Heart right ventricle (tissue), 16 donors: ENCODE results near the gene NUP50. TPM values are rescaled to one million over a fixed set of nuclear protein-coding genes. Genes with fewer than 3 reads are reported as not detected.
A peak's percentile ranks its signal among the peaks of the same experiment; 100 is the strongest.

Experiments used
- ATAC-seq, 8 donors: fragments of 200-7000 bp; cut with Tn5 transposase; one replicate each; pipeline ENCODE4 v1.9.1; 2020; ENCODE audit warnings: mild to moderate bottlenecking in 8 of 8, moderate library complexity in 8 of 8, moderate number of reproducible peaks in 1 of 8
- DNase-seq, 2 donors: peaks; one replicate each; pipeline ENCODE4 v3.0.0-alpha.2; 2020
- H3K27ac ChIP-seq, 10 donors: fragments of 200-600 bp; sonication (generic) in 2 of 10; one replicate each; pipeline versions ENCODE4 v1.5.0 to v1.8.0; 2020 to 2022; ENCODE audit warnings: mild to moderate bottlenecking in 3 of 10
- H3K27me3 ChIP-seq, 7 donors: fragments of 200-600 bp; one replicate each; pipeline ENCODE4 v1.8.0; 2021 to 2022; ENCODE audit warnings: mild to moderate bottlenecking in 2 of 7
- H3K36me3 ChIP-seq, 9 donors: fragments of 200-600 bp; sonication (generic) in 1 of 9; one replicate each; pipeline versions ENCODE4 v1.5.0 to v1.8.0; 2020 to 2022; ENCODE audit warnings: mild to moderate bottlenecking in 2 of 9
- H3K4me1 ChIP-seq, 9 donors: fragments of 200-600 bp; sonication (generic) in 1 of 9; one replicate each; pipeline versions ENCODE4 v1.5.0 to v1.8.0; 2020 to 2022; ENCODE audit warnings: mild to moderate bottlenecking in 4 of 9
- H3K4me3 ChIP-seq, 10 donors: fragments of 200-600 bp; sonication (generic) in 2 of 10; one replicate each; pipeline versions ENCODE4 v1.5.0 to v1.8.0; 2020 to 2022; ENCODE audit warnings: mild to moderate bottlenecking in 7 of 10, moderate library complexity in 2 of 10
- H3K9me3 ChIP-seq, 11 donors: fragments of 200-600 bp in 10 of 11; sonication (generic) in 2 of 11; one replicate each; pipeline versions ENCODE4 v1.5.0 to v1.8.0; 2013 to 2022; ENCODE audit warnings: mild to moderate bottlenecking in 2 of 11, control low read depth in 1 of 11, moderate library complexity in 1 of 11
- WGBS, 2 donors: extraction: QIAGEN DNeasy Blood & Tissue Kit; methylation state at CpG; one replicate each; pipeline ENCODE4 v1.1.7; 2013; ENCODE audit warnings: inconsistent platforms in 1 of 2; 5-methylcytosine and 5-hydroxymethylcytosine counted together
- intact Hi-C, 10 donors: fragments of 100-400 bp; cut with DNase I; formaldehyde crosslinking; loops; one replicate each; pipeline versions ENCODE4 v1.11.1 to v1.14.2; 2022
- polyA plus RNA-seq, 2 donors: library from polyadenylated mRNA; stranded (reverse); fragments of 200-250 nt; gene quantifications; one replicate each; pipeline ENCODE4 v1.2.3, GENCODE V29; 2013
- total RNA-seq, 10 donors: library from RNA; stranded (reverse); fragmentation: NEBNext Ultra II Directional in 3 of 10; extraction: Animal tissue kit (Norgen Biotek cat#: 25700) in 3 of 10; gene quantifications; one replicate each; pipeline versions ENCODE4 v1.2.1 to v1.2.4, GENCODE V29; 2021 to 2023
- TF ChIP-seq, protein P1 (sequence below), 9 donors: fragments of 200-600 bp; sonication (generic) in 2 of 9; IDR thresholded peaks; one replicate each; pipeline versions ENCODE4 v1.5.0 to v1.8.0; 2021 to 2022; ENCODE audit warnings: antibody characterized with exemption in 9 of 9, mild to moderate bottlenecking in 5 of 9, moderate library complexity in 1 of 9
- donor health status: Arrhythmogenic right ventricular cardiomyopathy.
- donor health status: ischemic (EF 13 %, LVEDD 7.1; RV severe dilation, severe dysfunction).
- donor health status: healthy with polysubstance abuse.
- donor health status: DM: no; HTN: yes; CAD: no.
- donor health status: DM: no; HTN: no; CAD: no.
- donor health status: ischemic (EF 25% LVEDD 6.9; RV normal size, moderate dysfunction).
- donor health status: ischemic (EF 25% LVEDD 5.7; RV mildly dilated, moderate dysfunction).
- donor health status: healthy.
- donor health status: DM: yes; HTN: yes; CAD: no.
- donor health status: Ischemic cardiomyopathy.
- donor health status: ischemic (EF 35%, LVEDD 5.7; RV mildly dilated, moderate dysfunction).
- donor health status: nonischemic (EF 11% LVEDD 7.7; RV severe dilation, severe dysfunction).
- donor health status: DM: yes; HTN: yes; CAD: no.
- donor health status: PGD.
- donor health status: ischemic (EF 29% LVEDD 5.4; RV normal size, mild dysfunction).
- donor health status: nonischemic (EF 23%, LVEDD 6.1; RV moderate dilation, normal function).

NUP50 gene
- total and polyA plus RNA-seq, 12 donors, result 5.7 to 21.2 (median 14.3) TPM

DNA sequence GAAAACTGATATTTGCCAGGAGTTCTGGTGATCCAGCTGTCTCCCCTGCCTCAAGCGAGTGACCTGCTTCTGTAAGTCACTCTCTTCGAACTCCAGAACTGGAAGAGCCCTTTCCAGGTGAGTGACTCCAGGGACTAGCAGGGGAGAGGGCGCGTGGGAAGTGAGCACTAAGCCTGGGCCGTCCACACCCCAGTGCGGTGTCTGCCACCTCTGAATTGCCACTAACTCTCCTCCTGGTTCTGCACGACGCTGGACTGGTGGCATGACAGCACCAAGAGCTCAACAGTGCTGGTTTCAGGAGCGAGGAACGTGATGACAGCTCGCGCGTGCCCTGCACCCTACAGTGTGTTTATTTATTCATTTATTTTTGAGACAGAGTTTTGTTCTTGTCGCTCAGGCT, 54.1 kb downstream of the NUP50 start:
- H3K27me3 ChIP-seq, result peaks cover 0 to 9% (median 0%) of the 10 kb centered on the region in 7 donors
- peaks cover 0 to 47% (median 6%) of the 10 kb centered on the region in 9 donors for H3K4me1 ChIP-seq
- TF ChIP-seq, protein P1, sequence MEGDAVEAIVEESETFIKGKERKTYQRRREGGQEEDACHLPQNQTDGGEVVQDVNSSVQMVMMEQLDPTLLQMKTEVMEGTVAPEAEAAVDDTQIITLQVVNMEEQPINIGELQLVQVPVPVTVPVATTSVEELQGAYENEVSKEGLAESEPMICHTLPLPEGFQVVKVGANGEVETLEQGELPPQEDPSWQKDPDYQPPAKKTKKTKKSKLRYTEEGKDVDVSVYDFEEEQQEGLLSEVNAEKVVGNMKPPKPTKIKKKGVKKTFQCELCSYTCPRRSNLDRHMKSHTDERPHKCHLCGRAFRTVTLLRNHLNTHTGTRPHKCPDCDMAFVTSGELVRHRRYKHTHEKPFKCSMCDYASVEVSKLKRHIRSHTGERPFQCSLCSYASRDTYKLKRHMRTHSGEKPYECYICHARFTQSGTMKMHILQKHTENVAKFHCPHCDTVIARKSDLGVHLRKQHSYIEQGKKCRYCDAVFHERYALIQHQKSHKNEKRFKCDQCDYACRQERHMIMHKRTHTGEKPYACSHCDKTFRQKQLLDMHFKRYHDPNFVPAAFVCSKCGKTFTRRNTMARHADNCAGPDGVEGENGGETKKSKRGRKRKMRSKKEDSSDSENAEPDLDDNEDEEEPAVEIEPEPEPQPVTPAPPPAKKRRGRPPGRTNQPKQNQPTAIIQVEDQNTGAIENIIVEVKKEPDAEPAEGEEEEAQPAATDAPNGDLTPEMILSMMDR (IDR thresholded peaks at IDR 0.05), result no peak
- no peaks in the 10 kb centered on the region for H3K9me3 ChIP-seq
- H3K4me3 ChIP-seq, result no peak overlapping the region
- WGBS, 2 donors, result 92 to 93% methylated on average over 14 of the region's 14 CpGs
- DNase-seq (no peak), ATAC-seq (no peak)
- intact Hi-C loops, result no loop called here
- H3K27ac ChIP-seq, result no peak overlapping the region
- H3K36me3 ChIP-seq, result no peaks in the 10 kb centered on the region

DNA sequence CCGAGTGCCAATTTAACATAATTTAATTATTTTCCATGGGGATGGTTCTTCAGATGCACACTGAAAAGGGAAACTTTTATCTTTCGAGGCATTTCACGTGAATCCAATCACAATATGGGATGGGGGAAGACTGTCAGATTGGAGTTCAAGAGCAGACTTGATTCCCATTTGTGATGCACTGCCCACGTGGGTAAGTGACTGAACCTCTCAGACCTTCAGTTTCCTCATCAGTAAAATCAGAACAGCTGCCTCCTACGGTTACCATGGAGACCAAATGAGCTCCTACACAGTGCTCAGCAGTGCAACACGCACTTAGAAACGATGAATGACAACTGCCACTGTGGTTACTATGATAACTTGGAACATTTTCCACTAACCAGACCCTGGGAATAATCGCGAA, 55.3 kb downstream of the NUP50 start:
- intact Hi-C loops, result no loop called here
- TF ChIP-seq, protein P1 (IDR thresholded peaks at IDR 0.05), result no peak
- H3K4me1 ChIP-seq, result peaks cover 0 to 42% (median 0%) of the 10 kb centered on the region in 9 donors
- H3K4me3 ChIP-seq, result no peak overlapping the region
- WGBS, 2 donors, result 81 to 83% methylated on average over 9 of the region's 9 CpGs
- ATAC-seq (no peak), DNase-seq (no peak)
- H3K27ac ChIP-seq, result no peak overlapping the region
- H3K9me3 ChIP-seq, result no peaks in the 10 kb centered on the region
- H3K36me3 ChIP-seq, result no peaks in the 10 kb centered on the region
- peaks cover 0 to 4% (median 0%) of the 10 kb centered on the region in 7 donors for H3K27me3 ChIP-seq

DNA sequence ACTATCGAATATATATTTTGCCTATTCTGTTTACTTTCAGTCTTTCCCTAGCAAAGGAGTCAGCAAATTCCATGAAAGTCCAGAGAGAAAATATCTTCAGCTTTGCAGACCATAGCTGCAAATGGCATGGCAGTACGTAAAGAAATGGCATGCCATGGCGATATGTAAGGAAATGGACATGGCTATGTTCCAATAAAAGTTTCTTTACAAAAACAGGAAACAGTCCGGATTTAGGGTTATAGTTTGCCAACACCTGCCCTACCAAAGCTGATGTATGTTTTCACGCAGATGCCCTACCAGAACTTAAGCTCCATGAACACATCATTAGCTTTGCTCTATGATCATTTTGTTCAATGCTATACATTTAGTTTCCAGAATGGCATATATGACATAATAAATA, 57.5 kb downstream of the NUP50 start:
- Histone ChIP-seq H3K27me3 (no peaks in the 10 kb centered on the region), H3K9me3 (no peaks in the 10 kb centered on the region), H3K4me1 (peaks cover 0 to 51% (median 5%) of the 10 kb centered on the region in 9 donors), H3K27ac (no peak overlapping the region), H3K4me3 (no peak overlapping the region), H3K36me3 (no peaks in the 10 kb centered on the region)
- ATAC-seq (no peak), DNase-seq (no peak)
- WGBS, 2 donors, result 66 to 75% methylated on average over 5 of the region's 5 CpGs
- TF ChIP-seq, protein P1 (IDR thresholded peaks at IDR 0.05), result no peak
- intact Hi-C loops, result no loop called here

DNA sequence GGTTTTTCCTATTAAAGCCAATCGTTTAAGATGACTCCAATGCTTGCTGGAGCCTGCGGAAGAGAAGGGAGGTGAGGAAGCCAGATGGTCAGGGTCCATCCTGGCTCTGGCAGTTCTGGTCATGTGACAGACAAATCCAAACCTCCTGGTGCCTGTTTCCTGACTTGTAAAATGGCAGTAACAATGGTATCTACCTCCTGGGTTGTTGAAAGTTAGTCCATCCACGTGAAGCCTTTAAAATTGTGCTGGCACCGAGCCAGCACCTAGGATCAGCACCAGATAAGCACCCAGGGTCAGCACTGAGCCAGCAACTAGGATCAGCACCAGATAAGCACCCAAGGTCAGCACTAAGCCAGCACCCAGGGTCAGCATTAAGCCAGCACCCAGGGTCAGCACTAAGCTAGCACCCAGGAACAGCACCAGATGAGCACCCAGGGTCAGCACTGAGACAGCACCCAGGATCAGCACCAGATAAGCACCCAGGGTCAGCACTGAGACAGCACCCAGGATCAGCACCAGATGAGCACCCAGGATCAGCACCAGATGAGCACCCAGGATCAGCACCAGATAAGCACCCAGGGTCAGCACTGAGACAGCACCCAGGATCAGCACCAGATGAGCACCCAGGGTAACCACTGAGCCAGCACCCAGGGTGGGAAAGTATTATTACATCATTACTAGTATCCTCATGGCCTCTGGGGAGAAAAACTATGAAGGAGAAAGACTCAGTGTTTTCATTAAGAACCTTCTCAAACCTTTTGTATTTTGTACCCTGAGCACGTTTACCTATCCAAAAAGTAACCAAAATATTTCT, 59.8 kb downstream of the NUP50 start:
- Histone ChIP-seq H3K4me3 (no peak overlapping the region), H3K27me3 (no peaks in the 10 kb centered on the region), H3K4me1 (peaks cover 0 to 69% (median 8%) of the 10 kb centered on the region in 9 donors), H3K36me3 (no peaks in the 10 kb centered on the region), H3K27ac (peak overlapping the region in 1 of 10 donors; percentile 9), H3K9me3 (no peaks in the 10 kb centered on the region)
- 58 to 66% methylated on average over 5 of the region's 5 CpGs for WGBS, 2 donors
- ATAC-seq (no peak), DNase-seq (no peak)
- intact Hi-C loops, result no loop called here
- TF ChIP-seq, protein P1 (IDR thresholded peaks at IDR 0.05), result no peak
